HG02852 (cell line): ENCODE measurements around the gene GTF2F1.
"Not testable (repeated sequence)": the region's sequence is repeated elsewhere in the genome, so short reads cannot be mapped to it uniquely, and the experiment has no call there.

Experiments used
- ATAC-seq: cut with Tn5 transposase; IDR thresholded peaks from one replicate; pipeline ENCODE4 v1.9.1; 2021; ENCODE audit warnings: mild to moderate bottlenecking, moderate library complexity; ENCODE audit not compliant: unreplicated experiment

Gene GTF2F1

GRCh38 chr19:6359568-6360341, 33.2 kb downstream of the GTF2F1 start:
- no peak for ATAC-seq

DNA sequence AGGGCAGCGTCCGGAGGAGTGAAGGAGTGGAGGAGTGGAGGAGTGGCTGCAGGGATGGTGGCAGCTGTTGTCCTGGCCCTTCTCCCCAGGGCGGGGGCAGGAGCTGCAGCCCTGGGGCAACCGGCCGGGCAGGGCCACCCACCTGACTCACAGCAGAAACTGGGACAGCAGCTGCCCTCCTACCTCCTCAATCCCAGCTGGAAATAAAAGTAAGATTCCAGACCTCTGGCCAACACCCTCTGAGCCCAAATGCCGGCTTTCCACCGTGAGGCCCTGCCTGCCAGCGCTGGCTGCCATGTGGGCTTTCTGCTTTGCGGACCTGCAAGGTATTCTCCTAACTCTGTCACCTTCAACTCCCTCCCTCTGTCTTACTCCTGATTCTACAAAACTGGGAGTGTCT, 35.0 kb downstream of the GTF2F1 start:
- ATAC-seq = no peak

GRCh38 chr19:6357174-6357573, 35.8 kb downstream of the GTF2F1 start:
- ATAC-seq = no peak

GRCh38 chr19:6355321-6356040, 37.5 kb downstream of the GTF2F1 start:
- ATAC-seq = not testable (repeated sequence)

- ATAC-seq = no peak
Observed at GRCh38 chr19:6354098-6354674, 38.8 kb downstream of the GTF2F1 start.

- no peak for ATAC-seq
Observed at GRCh38 chr19:6352381-6353165, 40.4 kb downstream of the GTF2F1 start.

- ATAC-seq = no peak
Observed at GRCh38 chr19:6350688-6351087, 42.3 kb downstream of the GTF2F1 start.

DNA sequence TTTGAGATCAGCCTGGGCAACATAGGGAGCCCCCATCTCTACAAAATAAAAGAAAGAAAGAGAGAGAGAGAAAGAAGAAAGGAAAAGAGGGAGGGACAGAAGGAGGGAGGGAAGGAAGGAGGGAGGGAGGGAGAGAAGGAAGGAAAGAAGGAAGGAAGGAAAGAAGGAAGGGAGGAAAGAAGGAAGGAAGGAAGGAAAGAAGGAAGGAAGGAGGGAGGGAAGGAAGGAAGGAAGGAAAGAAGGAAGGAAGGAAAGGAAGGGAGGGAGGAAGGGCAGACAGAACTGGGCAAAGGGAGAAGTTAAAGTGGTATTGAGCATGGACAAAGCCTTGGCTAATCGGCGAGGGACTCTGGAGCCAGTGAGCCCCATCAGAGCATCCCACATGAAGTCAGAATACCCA, 43.7 kb downstream of the GTF2F1 start:
- not testable (repeated sequence) for ATAC-seq

GRCh38 chr19:6343462-6343861, 49.5 kb downstream of the GTF2F1 start:
- no peak for ATAC-seq

GRCh38 chr19:6340493-6341201, 52.3 kb downstream of the GTF2F1 start:
- no peak for ATAC-seq

GRCh38 chr19:6334490-6335285, 58.3 kb downstream of the GTF2F1 start:
- ATAC-seq = no peak

- ATAC-seq = no peak
Observed at GRCh38 chr19:6333439-6333838, 59.5 kb downstream of the GTF2F1 start, which contains the start of gene ACER1. ACER1 (minus strand) TSS chr19:6333612; CDS start chr19:6333551, 61 bp downstream.
